Left lung (tissue), 10 donors: ENCODE measurements around the gene KRT38. TPM values are rescaled to one million over a fixed set of nuclear protein-coding genes. Genes with fewer than 3 reads are reported as not detected.

Source experiments
- ATAC-seq: fragments of 200-7000 bp; cut with Tn5 transposase; one replicate; pipeline ENCODE4 v1.9.1; 2020; ENCODE audit warnings: moderate library complexity
- DNase-seq, 4 donors: peaks; one replicate each; pipeline ENCODE4 v3.0.0-alpha.2; 2013 to 2020
- H3K27ac ChIP-seq, 2 donors: fragments of 200-600 bp; sonication (generic) in 1 of 2; one replicate each; pipeline versions ENCODE4 v1.5.0 to v1.8.0; 2020 to 2021
- H3K27me3 ChIP-seq, 2 donors: fragments of 200-600 bp; sonication (generic) in 1 of 2; one replicate each; pipeline versions ENCODE4 v1.5.0 to v1.8.0; 2020 to 2021
- H3K36me3 ChIP-seq, 2 donors: fragments of 200-600 bp; sonication (generic) in 1 of 2; one replicate each; pipeline versions ENCODE4 v1.5.0 to v1.8.0; 2020 to 2021
- H3K4me1 ChIP-seq, 2 donors: fragments of 200-600 bp; one replicate each; pipeline ENCODE4 v1.8.0; 2021
- H3K4me3 ChIP-seq, 2 donors: fragments of 200-600 bp; sonication (generic) in 1 of 2; one replicate each; pipeline versions ENCODE4 v1.5.0 to v1.8.0; 2020 to 2021; ENCODE audit warnings: mild to moderate bottlenecking in 1 of 2
- H3K9me3 ChIP-seq, 2 donors: fragments of 200-600 bp; sonication (generic) in 1 of 2; one replicate each; pipeline versions ENCODE4 v1.5.0 to v1.8.0; 2020 to 2021
- CTCF ChIP-seq, 2 donors: fragments of 200-600 bp; sonication (generic) in 1 of 2; IDR thresholded peaks; one replicate each; pipeline versions ENCODE4 v1.5.0 to v1.8.0; 2021; ENCODE audit warnings: antibody characterized with exemption in 2 of 2
- intact Hi-C, 2 donors: fragments of 100-400 bp; cut with DNase I; formaldehyde crosslinking; loops; one replicate each; pipeline versions ENCODE4 v1.11.2 to v1.14.2; 2022
- polyA plus RNA-seq, 6 donors: library from polyadenylated mRNA; unstranded; fragments of 120-200 nt; gene quantifications; one replicate each; pipeline ENCODE4 v1.2.1, GENCODE V29; 2013; ENCODE audit not compliant: insufficient read length in 6 of 6
- total RNA-seq, 2 donors: library from RNA; stranded (reverse); fragmentation: NEBNext Ultra II Directional; extraction: Animal tissue kit (Norgen Biotek cat#: 25700); gene quantifications; one replicate each; pipeline ENCODE4 v1.2.1, GENCODE V29; 2021
- donor health status: DM: no; HTN: yes; CAD: no.
- donor health status: DM: no; HTN: no; CAD: no.

KRT38 gene
- total and polyA plus RNA-seq, 8 donors: not detected

- Histone ChIP-seq H3K36me3 (no peaks in the 10 kb centered on the region), H3K4me1 (peaks cover 0 to 5% of the 10 kb centered on the region in 2 donors), H3K9me3 (no peaks in the 10 kb centered on the region), H3K27ac (no peak overlapping the region), H3K4me3 (no peak overlapping the region), H3K27me3 (no peaks in the 10 kb centered on the region)
- intact Hi-C loops: no loop called here
- no peak for DNase-seq
- ATAC-seq: no peak
- TF ChIP-seq CTCF (IDR thresholded peaks at IDR 0.05): no peak
Observed at GRCh38 chr17:41463746-41464145, 23.0 kb upstream of the KRT38 start.

GRCh38 chr17:41462705-41463104 lies 21.9 kb upstream of the KRT38 start:
- no peak for DNase-seq
- ATAC-seq: no peak
- Histone ChIP-seq H3K4me3 (no peak overlapping the region), H3K27me3 (no peaks in the 10 kb centered on the region), H3K4me1 (peaks cover 0 to 5% of the 10 kb centered on the region in 2 donors), H3K36me3 (no peaks in the 10 kb centered on the region), H3K9me3 (no peaks in the 10 kb centered on the region), H3K27ac (no peak overlapping the region)
- intact Hi-C loops: no loop called here
- TF ChIP-seq CTCF (IDR thresholded peaks at IDR 0.05): no peak

- DNase-seq (no peak), ATAC-seq (no peak)
- H3K27ac ChIP-seq: no peak overlapping the region
- TF ChIP-seq CTCF (IDR thresholded peaks at IDR 0.05): no peak
- H3K9me3 ChIP-seq: no peaks in the 10 kb centered on the region
- intact Hi-C loops: no loop called here
- H3K4me3 ChIP-seq: no peak overlapping the region
- H3K36me3 ChIP-seq: no peaks in the 10 kb centered on the region
- H3K4me1 ChIP-seq: no peaks in the 10 kb centered on the region
- no peaks in the 10 kb centered on the region for H3K27me3 ChIP-seq
Observed at GRCh38 chr17:41457676-41458075, 16.9 kb upstream of the KRT38 start.

- no peak overlapping the region for H3K27ac ChIP-seq
- H3K4me1 ChIP-seq: no peaks in the 10 kb centered on the region
- no peaks in the 10 kb centered on the region for H3K9me3 ChIP-seq
- no peak for TF ChIP-seq CTCF (IDR thresholded peaks at IDR 0.05)
- no peaks in the 10 kb centered on the region for H3K36me3 ChIP-seq
- ATAC-seq (no peak), DNase-seq (no peak)
- intact Hi-C loops: no loop called here
- no peaks in the 10 kb centered on the region for H3K27me3 ChIP-seq
- no peak overlapping the region for H3K4me3 ChIP-seq
Observed at GRCh38 chr17:41456204-41456603, 15.4 kb upstream of the KRT38 start.

GRCh38 chr17:41455236-41455635 lies 14.5 kb upstream of the KRT38 start:
- no peaks in the 10 kb centered on the region for H3K4me1 ChIP-seq
- no peak overlapping the region for H3K4me3 ChIP-seq
- ATAC-seq: no peak
- H3K36me3 ChIP-seq: no peaks in the 10 kb centered on the region
- no peaks in the 10 kb centered on the region for H3K9me3 ChIP-seq
- H3K27ac ChIP-seq: no peak overlapping the region
- no peak for TF ChIP-seq CTCF (IDR thresholded peaks at IDR 0.05)
- H3K27me3 ChIP-seq: no peaks in the 10 kb centered on the region
- intact Hi-C loops: no loop called here
- no peak for DNase-seq
